Body of pancreas (tissue), 4 donors: Measurements from ENCODE around the gene STIM1. TPM values are rescaled to one million over a fixed set of nuclear protein-coding genes. Genes with fewer than 3 reads are reported as not detected.

ENCODE experiments used
- ATAC-seq: fragments of 150-250 bp; one replicate; pipeline ENCODE4 v1.9.1; 2016
- DNase-seq, 4 donors: peaks; one replicate each; pipeline ENCODE4 v3.0.0-alpha.2; 2019
- H3K27ac ChIP-seq, 4 donors: fragments of 200-600 bp; sonication (generic); 1 replicate in 3 of 4; 2 replicates in 1 of 4; pipeline versions ENCODE4 v1.5.1 to v1.6.1; 2016 to 2019; ENCODE audit warnings: mild to moderate bottlenecking in 1 of 4, mixed read lengths in 1 of 4, moderate library complexity in 1 of 4
- H3K27me3 ChIP-seq, 2 donors: fragments of 200-600 bp; sonication (generic); one replicate each; pipeline ENCODE4 v1.6.0; 2016; ENCODE audit warnings: mild to moderate bottlenecking in 1 of 2
- H3K36me3 ChIP-seq, 2 donors: fragments of 200-600 bp; sonication (generic); replicated peaks in 1 of 2; 2 replicates each; pipeline ENCODE4 v1.5.1; 2016; ENCODE audit warnings: low read depth in 2 of 2; ENCODE audit not compliant: insufficient read depth in 1 of 2
- H3K4me1 ChIP-seq: fragments of 200-600 bp; sonication (generic); one replicate; pipeline ENCODE4 v1.6.0; 2016
- H3K4me3 ChIP-seq, 2 donors: fragments of 200-600 bp; sonication (generic); 1 replicate in 1 of 2; 2 replicates in 1 of 2; pipeline ENCODE4 v1.5.1; 2016 to 2019
- H3K9me3 ChIP-seq, 3 donors: fragments of 200-600 bp; sonication (generic); 1 replicate in 2 of 3; 2 replicates in 1 of 3; pipeline ENCODE4 v1.5.1; 2016
- POLR2A ChIP-seq, 3 donors: fragments of 450-650 bp; IDR thresholded peaks; one replicate each; pipeline ENCODE4 v1.6.1; 2016; ENCODE audit warnings: antibody characterized with exemption in 3 of 3, mild to moderate bottlenecking in 2 of 3
- WGBS, 2 donors: methylation state at CpG; one replicate each; pipeline ENCODE4 v1.1.5; 2017; 5-methylcytosine and 5-hydroxymethylcytosine counted together
- intact Hi-C: fragments of 100-400 bp; cut with DNase I; formaldehyde crosslinking; loops from one replicate; pipeline ENCODE4 v1.15.1; 2023
- total RNA-seq, 2 donors: library from RNA; depleted of rRNA; stranded (reverse); fragments of >200 nt; gene quantifications; one replicate each; pipeline ENCODE4 v1.1.0, GENCODE V29; 2016
- TF ChIP-seq, protein P1 (sequence below), 7 experiments: fragments of 450-650 bp in 4 of 7; fragments of 200-600 bp in 3 of 7; sonication (generic) in 3 of 7; IDR thresholded peaks; one replicate each; pipeline ENCODE4 v1.5.1; 2016 to 2019; ENCODE audit warnings: antibody characterized with exemption in 7 of 7

Gene STIM1
- total RNA-seq, 2 donors from 2014 or later, result 20.4 to 24.6 TPM

DNA sequence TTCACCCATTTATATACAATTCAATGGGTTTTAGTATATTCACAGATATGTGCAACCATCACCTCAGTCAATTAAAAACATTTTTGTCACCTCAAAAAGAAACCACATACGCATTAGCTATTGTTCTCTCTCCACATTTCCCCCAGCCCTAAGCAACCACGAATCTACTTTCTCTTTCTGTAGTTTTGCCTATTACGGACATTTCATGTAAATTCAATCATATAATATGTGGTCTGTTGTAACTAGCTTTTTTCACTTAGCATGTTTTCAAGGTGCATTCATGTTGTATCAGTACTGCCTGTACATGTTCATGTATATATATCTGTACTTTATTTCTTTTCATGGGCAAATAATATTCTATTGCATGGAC lies 134.4 kb downstream of the STIM1 start:
- DNase-seq (no peak), ATAC-seq (no peak)
- intact Hi-C loops, result no loop called here
- Histone ChIP-seq H3K4me1 (peaks cover 20% of the 10 kb centered on the region), H3K9me3 (no peaks in the 10 kb centered on the region), H3K36me3 (no peaks in the 10 kb centered on the region), H3K27ac (no peak overlapping the region), H3K27me3 (no peaks in the 10 kb centered on the region), H3K4me3 (no peak overlapping the region)
- TF ChIP-seq, protein P1, sequence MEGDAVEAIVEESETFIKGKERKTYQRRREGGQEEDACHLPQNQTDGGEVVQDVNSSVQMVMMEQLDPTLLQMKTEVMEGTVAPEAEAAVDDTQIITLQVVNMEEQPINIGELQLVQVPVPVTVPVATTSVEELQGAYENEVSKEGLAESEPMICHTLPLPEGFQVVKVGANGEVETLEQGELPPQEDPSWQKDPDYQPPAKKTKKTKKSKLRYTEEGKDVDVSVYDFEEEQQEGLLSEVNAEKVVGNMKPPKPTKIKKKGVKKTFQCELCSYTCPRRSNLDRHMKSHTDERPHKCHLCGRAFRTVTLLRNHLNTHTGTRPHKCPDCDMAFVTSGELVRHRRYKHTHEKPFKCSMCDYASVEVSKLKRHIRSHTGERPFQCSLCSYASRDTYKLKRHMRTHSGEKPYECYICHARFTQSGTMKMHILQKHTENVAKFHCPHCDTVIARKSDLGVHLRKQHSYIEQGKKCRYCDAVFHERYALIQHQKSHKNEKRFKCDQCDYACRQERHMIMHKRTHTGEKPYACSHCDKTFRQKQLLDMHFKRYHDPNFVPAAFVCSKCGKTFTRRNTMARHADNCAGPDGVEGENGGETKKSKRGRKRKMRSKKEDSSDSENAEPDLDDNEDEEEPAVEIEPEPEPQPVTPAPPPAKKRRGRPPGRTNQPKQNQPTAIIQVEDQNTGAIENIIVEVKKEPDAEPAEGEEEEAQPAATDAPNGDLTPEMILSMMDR (IDR thresholded peaks at IDR 0.05), result no peak
- TF ChIP-seq POLR2A (IDR thresholded peaks at IDR 0.05), result no peak
- WGBS, 2 donors, result 88 to 93% methylated on average over 3 of the region's 3 CpGs

DNA sequence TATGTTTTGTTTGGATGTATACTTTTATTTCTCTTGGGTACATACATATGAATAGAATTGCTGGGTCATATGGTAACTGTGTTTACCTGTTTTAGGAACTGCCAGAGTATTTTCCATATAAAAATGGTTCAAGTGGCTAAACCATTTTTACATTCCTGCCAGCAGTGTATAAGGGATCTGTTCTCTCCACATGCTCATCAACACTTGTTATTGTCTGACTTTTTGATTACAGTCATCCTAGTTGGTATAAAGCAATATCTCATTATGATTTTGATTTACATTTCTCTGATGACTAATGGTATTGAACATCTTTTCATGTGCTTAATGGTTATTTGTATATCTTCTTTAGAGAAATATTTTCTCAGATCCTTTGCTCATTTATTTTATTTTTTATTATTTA lies 134.9 kb downstream of the STIM1 start:
- no peak for DNase-seq
- Histone ChIP-seq H3K27me3 (no peaks in the 10 kb centered on the region), H3K4me3 (no peak overlapping the region), H3K36me3 (no peaks in the 10 kb centered on the region), H3K4me1 (peaks cover 20% of the 10 kb centered on the region), H3K27ac (no peak overlapping the region), H3K9me3 (no peaks in the 10 kb centered on the region)
- TF ChIP-seq POLR2A (IDR thresholded peaks at IDR 0.05), result no peak
- TF ChIP-seq, protein P1 (IDR thresholded peaks at IDR 0.05), result no peak
- intact Hi-C loops, result no loop called here
- no peak for ATAC-seq

DNA sequence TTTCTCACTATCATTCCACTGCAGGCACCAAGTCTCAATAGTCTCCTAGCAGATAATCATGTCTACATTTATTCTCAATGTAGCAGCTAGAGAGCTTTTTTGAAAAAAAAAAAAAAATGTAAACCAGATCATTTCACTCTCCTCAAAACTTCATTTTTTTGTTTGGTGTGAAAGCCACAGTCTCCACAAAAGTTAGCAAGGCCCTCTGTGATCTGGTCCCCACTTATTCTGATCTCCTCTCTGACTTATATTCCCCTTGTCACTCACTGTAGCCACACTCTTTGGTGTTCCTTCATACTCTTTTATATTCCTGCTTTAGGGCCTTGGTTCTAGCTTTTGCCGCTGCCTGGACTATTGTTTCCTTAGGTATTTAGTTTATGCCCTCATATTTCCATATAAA lies 137.5 kb downstream of the STIM1 start:
- DNase-seq, result no peak
- Histone ChIP-seq H3K36me3 (no peaks in the 10 kb centered on the region), H3K9me3 (no peaks in the 10 kb centered on the region), H3K4me1 (peaks cover 2% of the 10 kb centered on the region), H3K27me3 (no peaks in the 10 kb centered on the region), H3K4me3 (no peak overlapping the region), H3K27ac (no peak overlapping the region)
- WGBS, 2 donors, result 100% methylated on average over 1 of the region's 1 CpG
- TF ChIP-seq, protein P1 (IDR thresholded peaks at IDR 0.05), result no peak
- no peak for TF ChIP-seq POLR2A (IDR thresholded peaks at IDR 0.05)
- ATAC-seq, result no peak
- intact Hi-C loops, result no loop called here

DNA sequence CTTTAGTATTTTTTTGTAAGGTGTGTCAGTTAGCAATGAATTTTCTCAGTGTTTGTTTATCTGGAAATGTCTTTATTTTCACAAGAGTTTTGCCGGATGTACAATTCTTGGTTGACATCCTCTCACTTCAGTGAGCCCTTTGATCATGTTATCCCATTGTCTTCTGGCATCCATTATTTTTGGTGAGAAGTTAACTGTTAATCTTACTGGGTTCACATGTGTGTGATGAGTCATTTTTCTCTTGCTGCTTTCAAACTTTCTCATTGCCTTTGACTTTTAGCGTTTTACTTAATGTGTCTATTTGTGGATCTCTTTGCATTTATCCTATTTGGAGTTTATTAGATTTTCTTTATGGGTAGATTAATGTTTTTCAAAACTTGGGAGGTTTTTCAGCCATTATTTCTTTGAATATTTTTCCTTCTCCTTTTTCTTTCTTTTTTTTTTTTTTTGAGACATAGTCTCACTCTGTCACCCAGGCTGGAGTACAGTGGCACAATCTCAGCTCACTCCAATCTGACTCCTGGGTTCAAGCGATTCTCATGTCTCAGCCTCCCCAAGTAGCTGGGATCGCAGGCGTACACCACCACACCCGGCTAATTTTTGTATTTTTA lies 138.7 kb downstream of the STIM1 start:
- DNase-seq (no peak), ATAC-seq (no peak)
- Histone ChIP-seq H3K27ac (no peak overlapping the region), H3K4me3 (no peak overlapping the region), H3K36me3 (no peaks in the 10 kb centered on the region), H3K27me3 (no peaks in the 10 kb centered on the region), H3K9me3 (no peaks in the 10 kb centered on the region), H3K4me1 (peaks cover 5% of the 10 kb centered on the region)
- no peak for TF ChIP-seq POLR2A (IDR thresholded peaks at IDR 0.05)
- TF ChIP-seq, protein P1 (IDR thresholded peaks at IDR 0.05), result no peak
- WGBS, 2 donors, result 93 to 94% methylated on average over 6 of the region's 6 CpGs
- intact Hi-C loops, result no loop called here

DNA sequence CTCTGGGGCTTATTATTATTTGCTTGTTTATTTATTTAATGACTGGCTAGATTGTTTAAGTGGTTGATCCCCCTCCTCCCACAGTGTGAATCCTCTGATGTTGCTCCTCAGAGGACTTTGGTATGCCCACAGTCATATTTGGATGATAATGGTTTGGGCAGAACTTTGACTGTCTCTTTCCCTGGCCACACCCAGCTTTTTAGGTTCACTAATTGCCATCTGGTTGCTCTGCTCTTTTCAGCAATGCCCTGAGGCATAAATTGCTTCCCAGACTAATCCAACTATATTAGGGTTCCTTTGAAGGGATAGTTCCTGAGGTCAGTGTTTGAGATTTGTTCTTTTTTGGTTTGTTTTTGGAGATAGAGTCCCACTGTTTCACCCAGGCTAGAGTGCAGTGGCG lies 139.8 kb downstream of the STIM1 start:
- H3K27me3 ChIP-seq, result no peaks in the 10 kb centered on the region
- no peaks in the 10 kb centered on the region for H3K36me3 ChIP-seq
- WGBS, 2 donors, result 94 to 100% methylated on average over 1 of the region's 1 CpG
- peaks cover 5% of the 10 kb centered on the region for H3K4me1 ChIP-seq
- no peak overlapping the region for H3K4me3 ChIP-seq
- DNase-seq, result no peak
- intact Hi-C loops, result no loop called here
- H3K9me3 ChIP-seq, result no peaks in the 10 kb centered on the region
- no peak overlapping the region for H3K27ac ChIP-seq
- TF ChIP-seq POLR2A (IDR thresholded peaks at IDR 0.05), result no peak
- TF ChIP-seq, protein P1 (IDR thresholded peaks at IDR 0.05), result no peak
- no peak for ATAC-seq
